ENCODE results near the gene TRIO. TPM values are rescaled to one million over a fixed set of nuclear protein-coding genes. Genes with fewer than 3 reads are reported as not detected.
"Not testable (repeated sequence)": the region's sequence is repeated elsewhere in the genome, so short reads cannot be mapped to it uniquely, and the experiment has no call there.

The TRIO gene
- total RNA-seq, 1 donor from 2014 or later = 71.6 TPM

- no peak for TF ChIP-seq CTCF (IDR thresholded peaks at IDR 0.05; ENCODE audit: insufficient read depth, low read length, severe bottlenecking)
- Histone ChIP-seq H3K36me3 (ENCODE audit: control insufficient read depth, insufficient read depth, low read length) (no peaks in the 10 kb centered on the region), H3K4me3 (ENCODE audit: low read depth, low read length) (peak overlapping the region; percentile 20), H3K27me3 (ENCODE audit: control insufficient read depth, insufficient read depth, low read length) (no peaks in the 10 kb centered on the region)
- FAIRE-seq (no peak), DNase-seq (ENCODE audit: low read depth) (peak; percentile 85)
Observed at GRCh38 chr5:14204785-14205321, 61.7 kb downstream of the TRIO start.

- Histone ChIP-seq H3K36me3 (ENCODE audit: control insufficient read depth, insufficient read depth, low read length) (no peaks in the 10 kb centered on the region), H3K4me3 (ENCODE audit: low read depth, low read length) (no peak overlapping the region), H3K27me3 (ENCODE audit: control insufficient read depth, insufficient read depth, low read length) (no peaks in the 10 kb centered on the region)
- no peak for FAIRE-seq
- no peak for DNase-seq (ENCODE audit: low read depth)
- TF ChIP-seq CTCF (IDR thresholded peaks at IDR 0.05; ENCODE audit: insufficient read depth, low read length, severe bottlenecking) = no peak
Observed at GRCh38 chr5:14206028-14206725, 63.0 kb downstream of the TRIO start.

- not testable (repeated sequence) for H3K36me3 ChIP-seq (ENCODE audit: control insufficient read depth, insufficient read depth, low read length); FAIRE-seq; H3K4me3 ChIP-seq (ENCODE audit: low read depth, low read length); H3K27me3 ChIP-seq (ENCODE audit: control insufficient read depth, insufficient read depth, low read length)
- peak; percentile 64 for DNase-seq (ENCODE audit: low read depth)
Observed at GRCh38 chr5:14207428-14207827, 64.3 kb downstream of the TRIO start.

- FAIRE-seq (no peak), DNase-seq (ENCODE audit: low read depth) (peak; percentile 98)
- no peaks in the 10 kb centered on the region for H3K27me3 ChIP-seq (ENCODE audit: control insufficient read depth, insufficient read depth, low read length)
- H3K36me3 ChIP-seq (ENCODE audit: control insufficient read depth, insufficient read depth, low read length) = no peaks in the 10 kb centered on the region
- TF ChIP-seq CTCF (IDR thresholded peaks at IDR 0.05; ENCODE audit: insufficient read depth, low read length, severe bottlenecking) = no peak
- H3K4me3 ChIP-seq (ENCODE audit: low read depth, low read length) = no peak overlapping the region
Observed at GRCh38 chr5:14208071-14209021, 65.2 kb downstream of the TRIO start.

GRCh38 chr5:14209222-14209822 is 66.2 kb downstream of the TRIO start:
- no peak overlapping the region for H3K4me3 ChIP-seq (ENCODE audit: low read depth, low read length)
- DNase-seq (ENCODE audit: low read depth) (no peak), FAIRE-seq (no peak)
- TF ChIP-seq CTCF (IDR thresholded peaks at IDR 0.05; ENCODE audit: insufficient read depth, low read length, severe bottlenecking) = no peak
- H3K27me3 ChIP-seq (ENCODE audit: control insufficient read depth, insufficient read depth, low read length) = no peaks in the 10 kb centered on the region
- no peaks in the 10 kb centered on the region for H3K36me3 ChIP-seq (ENCODE audit: control insufficient read depth, insufficient read depth, low read length)

- no peak for DNase-seq (ENCODE audit: low read depth)
- no peaks in the 10 kb centered on the region for H3K36me3 ChIP-seq (ENCODE audit: control insufficient read depth, insufficient read depth, low read length)
- no peak for TF ChIP-seq CTCF (IDR thresholded peaks at IDR 0.05; ENCODE audit: insufficient read depth, low read length, severe bottlenecking)
- no peak overlapping the region for H3K4me3 ChIP-seq (ENCODE audit: low read depth, low read length)
- FAIRE-seq = no peak
- no peaks in the 10 kb centered on the region for H3K27me3 ChIP-seq (ENCODE audit: control insufficient read depth, insufficient read depth, low read length)
Observed at GRCh38 chr5:14209836-14210235, 66.7 kb downstream of the TRIO start.
